Effector memory CD4-positive, alpha-beta T cell (primary cell): Measurements from ENCODE around the gene BBOF1.
A peak's percentile ranks its signal among the peaks of the same experiment; 100 is the strongest.

ENCODE experiments used
- DNase-seq, 3 donors: peaks; one replicate each; pipeline ENCODE4 v3.0.0-alpha.2; 2020
- H3K27ac ChIP-seq: 2 replicates; pipeline ENCODE4 v1.7.0; 2013; ENCODE audit warnings: mild to moderate bottlenecking, low read length, moderate library complexity; ENCODE audit not compliant: insufficient read depth, poor library complexity, severe bottlenecking
- H3K27me3 ChIP-seq: replicated peaks from 2 replicates; pipeline ENCODE4 v1.7.0; 2013; ENCODE audit warnings: mild to moderate bottlenecking, low read length; ENCODE audit not compliant: insufficient read depth, control insufficient read depth, poor library complexity, severe bottlenecking
- H3K36me3 ChIP-seq: 2 replicates; pipeline ENCODE4 v1.7.0; 2013; ENCODE audit warnings: mild to moderate bottlenecking, low read length, moderate library complexity; ENCODE audit not compliant: control insufficient read depth, insufficient read depth
- H3K4me1 ChIP-seq: 2 replicates; pipeline ENCODE4 v1.7.0; 2013; ENCODE audit warnings: low read length, mild to moderate bottlenecking; ENCODE audit not compliant: control insufficient read depth, insufficient read depth, poor library complexity, severe bottlenecking
- H3K4me3 ChIP-seq: 2 replicates; pipeline ENCODE4 v1.7.0; 2013; ENCODE audit warnings: low read length, low read depth, mild to moderate bottlenecking; ENCODE audit not compliant: insufficient read depth, poor library complexity, severe bottlenecking
- H3K9me3 ChIP-seq: 2 replicates; pipeline ENCODE4 v1.7.0; 2013; ENCODE audit warnings: mild to moderate bottlenecking, low read length, moderate library complexity; ENCODE audit not compliant: control insufficient read depth

The BBOF1 gene

DNA sequence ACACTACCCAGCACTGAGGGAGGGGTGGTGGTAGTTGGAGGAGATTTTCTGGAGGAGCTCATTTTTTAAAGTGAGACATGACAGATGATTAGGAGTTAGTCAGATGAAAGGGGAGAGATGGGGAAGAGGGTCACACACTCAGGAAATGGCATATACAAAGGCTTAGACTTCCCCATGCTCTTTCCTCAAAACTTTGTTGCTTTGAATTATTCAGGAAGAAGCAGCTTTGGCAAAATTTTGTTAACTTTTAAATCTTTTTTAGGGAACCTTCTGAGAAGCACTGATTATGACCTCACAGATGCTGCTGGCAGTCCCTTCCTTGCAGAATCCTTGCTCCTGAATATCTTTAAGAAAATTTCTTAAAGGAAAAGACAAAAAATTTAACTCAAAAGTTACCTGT lies 45.3 kb downstream of the BBOF1 start:
- Histone ChIP-seq H3K4me3 (no peak overlapping the region), H3K36me3 (peaks cover 17% of the 10 kb centered on the region), H3K4me1 (no peaks in the 10 kb centered on the region), H3K9me3 (no peaks in the 10 kb centered on the region), H3K27me3 (no peaks in the 10 kb centered on the region), H3K27ac (no peak overlapping the region)
- no peak for DNase-seq

DNA sequence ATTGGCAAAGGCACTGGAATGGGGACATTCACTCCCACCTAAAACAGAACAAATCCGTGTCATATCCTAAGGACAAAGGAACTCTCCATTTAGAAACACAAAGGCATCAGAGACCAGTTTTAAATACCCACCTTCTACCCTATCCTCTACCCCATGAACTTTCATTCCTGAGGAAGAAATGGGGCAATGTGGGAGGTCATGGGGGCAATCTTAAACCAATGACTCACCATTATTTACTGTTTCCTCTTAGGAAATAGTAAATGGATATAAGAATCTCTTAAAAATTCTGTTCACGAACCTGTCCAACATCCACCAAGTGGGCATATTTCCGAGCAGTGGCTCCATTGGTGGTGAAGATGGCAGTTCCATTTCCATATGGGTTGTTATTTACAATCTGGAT lies 45.7 kb downstream of the BBOF1 start:
- H3K36me3 ChIP-seq: peaks cover 17% of the 10 kb centered on the region
- DNase-seq: no peak
- H3K4me3 ChIP-seq: no peak overlapping the region
- no peaks in the 10 kb centered on the region for H3K4me1 ChIP-seq
- H3K27me3 ChIP-seq: no peaks in the 10 kb centered on the region
- no peak overlapping the region for H3K27ac ChIP-seq
- H3K9me3 ChIP-seq: no peaks in the 10 kb centered on the region

DNA sequence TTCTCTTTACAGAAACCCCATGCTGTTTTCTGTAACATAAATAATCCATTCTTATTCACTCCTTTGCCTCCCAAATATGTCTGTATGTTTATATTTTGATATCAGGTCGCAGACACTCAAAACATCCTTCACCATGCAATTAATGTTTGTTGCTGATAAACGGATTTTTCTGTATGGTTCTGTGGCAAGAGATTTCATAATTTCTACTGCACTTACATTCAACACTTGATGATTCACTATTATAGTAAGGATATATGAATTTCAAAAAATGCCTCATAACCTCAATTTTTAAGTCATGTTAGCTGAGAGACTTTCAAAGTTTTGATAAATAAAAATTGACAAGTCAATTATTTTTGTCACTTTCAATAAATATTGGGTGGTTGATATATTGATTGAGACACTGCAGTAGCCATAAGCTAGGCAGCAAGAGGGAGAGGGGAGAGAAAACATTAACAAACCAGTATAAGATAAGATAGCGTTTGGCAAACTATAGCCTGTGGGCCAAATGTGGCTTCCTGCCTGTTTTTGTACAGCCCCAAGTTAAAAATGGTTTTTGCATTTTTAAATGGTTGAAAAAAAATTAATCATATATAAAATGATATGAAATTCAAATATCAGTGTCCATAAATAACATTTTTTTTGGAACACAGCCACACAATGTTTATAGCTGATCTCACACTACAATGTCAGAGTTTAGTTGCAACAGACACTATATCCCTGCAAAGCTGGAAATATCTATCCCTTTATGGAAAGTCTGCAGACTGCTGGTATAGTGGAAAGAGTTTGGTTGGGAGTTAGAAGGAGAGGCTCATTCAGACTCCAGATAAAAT lies 46.8 kb downstream of the BBOF1 start:
- Histone ChIP-seq H3K27me3 (no peaks in the 10 kb centered on the region), H3K36me3 (peaks cover 18% of the 10 kb centered on the region), H3K4me3 (no peak overlapping the region), H3K4me1 (no peaks in the 10 kb centered on the region), H3K27ac (no peak overlapping the region), H3K9me3 (no peaks in the 10 kb centered on the region)
- no peak for DNase-seq

DNA sequence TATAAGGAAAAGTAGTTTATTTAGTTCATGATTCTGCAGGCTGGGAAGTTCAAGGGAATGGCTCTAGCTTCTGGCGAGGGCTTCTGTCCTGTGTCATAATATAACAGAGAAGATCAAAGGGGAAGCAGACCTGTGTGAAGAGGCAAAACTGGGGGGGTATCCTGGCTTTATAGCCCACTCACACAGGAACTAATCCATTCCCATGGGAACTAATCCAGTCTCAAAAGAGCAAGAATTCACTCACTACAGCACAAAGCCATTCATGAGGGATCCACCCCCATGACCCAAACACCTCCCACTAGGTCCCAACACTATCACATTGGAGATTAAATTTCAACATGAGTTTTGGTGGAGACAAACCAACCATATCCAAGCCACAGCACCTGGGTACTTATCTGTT lies 58.3 kb downstream of the BBOF1 start:
- Histone ChIP-seq H3K36me3 (peaks cover 5% of the 10 kb centered on the region), H3K9me3 (no peaks in the 10 kb centered on the region), H3K4me1 (no peaks in the 10 kb centered on the region), H3K4me3 (no peak overlapping the region), H3K27me3 (no peaks in the 10 kb centered on the region), H3K27ac (no peak overlapping the region)
- DNase-seq: no peak

DNA sequence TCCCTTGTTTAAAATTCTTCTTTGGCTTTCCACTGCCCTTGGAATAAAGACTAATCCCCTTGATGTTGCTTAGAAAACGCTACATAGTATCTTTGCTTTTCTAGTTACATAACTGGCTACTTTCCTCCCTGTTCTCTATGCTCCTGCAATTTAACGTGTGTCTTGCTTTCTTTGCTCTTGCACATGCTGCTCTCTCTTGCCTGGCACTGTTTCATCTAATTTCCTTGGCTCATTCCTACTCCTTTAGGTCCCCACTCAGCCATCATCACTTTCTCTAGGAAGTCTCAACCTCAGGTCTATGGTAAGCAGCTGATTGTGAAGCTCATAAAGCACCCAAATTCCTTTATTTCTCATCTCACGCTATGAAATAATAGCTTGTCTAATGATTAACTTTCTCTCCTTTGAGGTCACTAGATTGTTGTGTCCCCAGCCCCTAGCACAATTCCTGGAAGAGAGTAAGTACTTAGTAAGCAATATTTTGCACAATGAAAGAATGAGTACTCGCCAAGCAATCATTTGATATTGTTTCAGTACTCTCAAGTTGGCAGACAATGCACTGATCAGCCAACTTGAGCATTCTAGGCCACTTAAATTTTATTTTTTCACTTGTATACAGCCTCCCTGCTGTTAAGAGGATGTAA lies 61.8 kb downstream of the BBOF1 start:
- Histone ChIP-seq H3K4me1 (peaks cover 5% of the 10 kb centered on the region), H3K36me3 (no peaks in the 10 kb centered on the region), H3K27me3 (no peaks in the 10 kb centered on the region), H3K4me3 (no peak overlapping the region), H3K9me3 (no peaks in the 10 kb centered on the region), H3K27ac (no peak overlapping the region)
- no peak for DNase-seq

DNA sequence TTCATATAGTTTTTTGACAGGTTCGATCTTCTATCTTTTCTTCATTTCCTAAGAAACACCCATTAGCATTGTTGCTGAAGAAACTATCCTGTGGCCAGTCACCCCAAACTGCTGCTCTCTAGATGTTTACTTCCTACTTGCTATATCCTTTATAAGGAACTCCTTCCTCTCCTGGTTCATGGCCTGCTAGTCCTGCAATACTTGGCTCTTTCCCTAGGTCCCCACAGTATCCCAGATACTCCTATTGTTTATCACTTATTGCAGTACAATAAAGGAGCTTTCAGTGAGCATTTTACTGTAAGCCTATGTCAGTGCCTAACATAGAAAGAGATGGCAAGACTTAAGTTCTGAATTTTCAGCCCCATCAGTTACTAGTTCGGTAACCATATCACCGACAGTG lies 62.3 kb downstream of the BBOF1 start:
- Histone ChIP-seq H3K9me3 (no peaks in the 10 kb centered on the region), H3K4me1 (peaks cover 5% of the 10 kb centered on the region), H3K27me3 (no peaks in the 10 kb centered on the region), H3K27ac (no peak overlapping the region), H3K36me3 (no peaks in the 10 kb centered on the region), H3K4me3 (no peak overlapping the region)
- DNase-seq: no peak

DNA sequence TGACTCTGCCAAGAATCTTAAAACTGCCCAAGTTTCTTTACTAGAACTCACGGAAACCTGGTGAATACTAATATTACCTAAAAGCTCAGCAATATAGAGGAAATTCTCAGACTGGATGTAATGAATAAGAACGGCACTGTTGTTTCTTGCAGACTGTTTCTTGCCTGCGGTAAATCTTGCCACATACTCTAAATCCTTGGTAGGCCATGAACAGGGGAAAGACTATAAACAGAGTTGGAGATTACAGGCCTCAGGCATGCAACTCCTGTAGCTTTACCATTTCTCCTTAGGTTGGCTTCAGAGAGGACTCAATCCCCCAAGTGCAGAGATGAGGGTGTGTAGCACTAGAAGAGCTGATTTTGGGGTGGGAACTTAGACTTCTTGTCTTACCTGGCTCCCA lies 64.0 kb downstream of the BBOF1 start:
- H3K4me3 ChIP-seq: no peak overlapping the region
- H3K36me3 ChIP-seq: no peaks in the 10 kb centered on the region
- H3K4me1 ChIP-seq: peaks cover 5% of the 10 kb centered on the region
- no peaks in the 10 kb centered on the region for H3K9me3 ChIP-seq
- no peak for DNase-seq
- no peak overlapping the region for H3K27ac ChIP-seq
- H3K27me3 ChIP-seq: no peaks in the 10 kb centered on the region

DNA sequence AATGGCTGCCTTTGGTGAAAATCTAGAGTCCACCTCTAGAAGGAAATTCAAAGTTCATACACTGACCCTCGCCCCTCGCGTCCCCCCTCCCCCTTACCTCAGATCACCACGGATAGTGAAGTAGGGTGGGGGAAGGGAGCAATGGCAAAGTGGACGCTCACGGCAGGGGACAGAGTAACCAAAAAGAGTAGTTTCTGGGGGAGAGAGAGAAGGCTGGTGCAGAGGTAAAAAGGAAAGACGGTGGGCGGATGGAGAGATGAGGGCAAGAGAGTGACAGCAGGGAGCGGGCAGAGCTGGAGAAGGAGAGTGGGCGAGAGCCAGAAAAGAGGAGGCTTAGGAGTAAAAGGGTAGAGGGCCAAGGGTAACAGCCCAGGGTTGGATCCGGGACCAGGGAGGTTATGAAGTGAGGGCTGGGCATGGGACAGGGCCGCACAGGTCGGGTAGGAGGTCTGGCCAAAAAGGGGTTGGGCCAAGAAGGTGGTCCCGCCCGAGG lies 64.7 kb downstream of the BBOF1 start:
- no peaks in the 10 kb centered on the region for H3K9me3 ChIP-seq
- DNase-seq: no peak
- H3K4me1 ChIP-seq: peaks cover 5% of the 10 kb centered on the region
- peak overlapping the region; percentile 64 for H3K27ac ChIP-seq
- peak overlapping the region; percentile 64 for H3K4me3 ChIP-seq
- no peaks in the 10 kb centered on the region for H3K27me3 ChIP-seq
- H3K36me3 ChIP-seq: no peaks in the 10 kb centered on the region

DNA sequence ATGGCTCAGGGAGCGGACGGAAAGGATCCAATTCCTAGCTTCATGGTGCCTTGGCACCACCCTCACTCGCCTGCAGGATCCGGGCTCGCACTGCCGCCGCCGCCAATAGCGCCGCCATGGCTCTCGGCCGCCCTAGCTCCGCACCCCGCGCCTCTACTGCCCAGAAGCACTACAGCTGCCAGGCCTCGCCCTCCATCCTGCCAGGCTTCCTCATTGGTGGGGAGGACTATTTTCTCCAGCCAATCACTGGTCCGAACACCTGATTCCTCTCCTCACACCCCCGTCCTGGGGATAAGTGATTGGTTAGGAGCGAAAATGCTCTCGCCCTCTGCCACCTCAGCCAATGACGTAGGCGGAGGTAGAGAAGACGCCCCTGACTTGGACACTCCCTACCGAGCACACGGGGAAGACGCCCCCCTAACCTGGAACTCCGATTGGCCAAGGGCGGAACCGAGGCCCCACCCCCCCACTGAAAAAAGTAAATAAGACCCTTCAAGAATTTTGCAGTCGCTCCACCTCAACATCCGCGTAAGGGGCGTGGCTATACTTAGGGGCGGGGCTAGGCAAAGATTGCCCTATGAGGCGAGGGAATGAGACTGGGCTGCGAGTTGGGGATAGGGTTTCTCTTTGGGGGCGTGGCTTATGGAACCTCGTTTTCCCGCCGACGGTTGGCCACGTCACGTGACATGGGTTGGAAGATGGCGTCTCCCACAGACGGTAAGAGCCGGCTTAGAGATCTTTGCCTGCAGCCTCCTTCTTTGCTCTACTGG lies 65.3 kb downstream of the BBOF1 start, which contains the start of the genes ALDH6A1 and LIN52:
Gene ALDH6A1, minus strand, starts transcription at position 177 of the 770 bp plus-strand sequence. Its CDS starts 59 bp downstream, at position 118.
Gene LIN52, plus strand, starts transcription at position 680 of the 770 bp plus-strand sequence. Its CDS starts 19 bp downstream, at position 699.
- no peaks in the 10 kb centered on the region for H3K27me3 ChIP-seq
- H3K9me3 ChIP-seq: no peaks in the 10 kb centered on the region
- peak; percentile 100 for DNase-seq
- H3K4me1 ChIP-seq: peaks cover 5% of the 10 kb centered on the region
- H3K36me3 ChIP-seq: no peaks in the 10 kb centered on the region
- H3K4me3 ChIP-seq: peak within 1 kb of the TSS; percentile 74
- peak within 1 kb of the TSS; percentile 71 for H3K27ac ChIP-seq
